Lower lobe of right lung (tissue), 2 donors: ENCODE data around the gene TAS2R3. TPM values are rescaled to one million over a fixed set of nuclear protein-coding genes. Genes with fewer than 3 reads are reported as not detected.
A peak's percentile ranks its signal among the peaks of the same experiment; 100 is the strongest.

Experiments used
- ATAC-seq, 2 donors: fragments of 200-7000 bp; cut with Tn5 transposase; one replicate each; pipeline ENCODE4 v1.9.1; 2020 to 2022; ENCODE audit warnings: mild to moderate bottlenecking in 2 of 2, moderate library complexity in 2 of 2
- DNase-seq: peaks from one replicate; pipeline ENCODE4 v3.0.0-alpha.2; 2020
- H3K27ac ChIP-seq: fragments of 200-600 bp; one replicate; pipeline ENCODE4 v1.8.0; 2022
- H3K27me3 ChIP-seq: fragments of 200-600 bp; one replicate; pipeline ENCODE4 v1.8.0; 2022; ENCODE audit warnings: low read depth
- H3K36me3 ChIP-seq: fragments of 200-600 bp; one replicate; pipeline ENCODE4 v1.8.0; 2022; ENCODE audit warnings: mild to moderate bottlenecking
- H3K4me1 ChIP-seq: fragments of 200-600 bp; one replicate; pipeline ENCODE4 v1.8.0; 2022
- H3K4me3 ChIP-seq: fragments of 200-600 bp; one replicate; pipeline ENCODE4 v1.8.0; 2022; ENCODE audit warnings: mild to moderate bottlenecking
- H3K9me3 ChIP-seq: fragments of 200-600 bp; one replicate; pipeline ENCODE4 v1.8.0; 2022
- intact Hi-C: fragments of 100-400 bp; cut with DNase I; formaldehyde crosslinking; loops from one replicate; pipeline ENCODE4 v1.11.0; 2022
- total RNA-seq: library from RNA; stranded (reverse); fragmentation: NEBNext Ultra II Directional; extraction: Animal tissue kit (Norgen Biotek cat#: 25700); gene quantifications from one replicate; pipeline ENCODE4 v1.2.1, GENCODE V29; 2021
- TF ChIP-seq, protein P1 (sequence below): fragments of 200-600 bp; IDR thresholded peaks from one replicate; pipeline ENCODE4 v1.8.0; 2022; ENCODE audit warnings: antibody characterized with exemption, mild to moderate bottlenecking
- donor health status: DM: no; HTN: yes; CAD: no; lungs with severe emphysema.

The TAS2R3 gene
- total RNA-seq, 1 donor from 2014 or later = 1.4 TPM

GRCh38 chr7:141722529-141722928 lies 41.4 kb upstream of the TAS2R3 start:
- intact Hi-C loops = no loop called here
- H3K9me3 ChIP-seq = no peaks in the 10 kb centered on the region
- ATAC-seq (no peak), DNase-seq (no peak)
- no peaks in the 10 kb centered on the region for H3K4me1 ChIP-seq
- H3K36me3 ChIP-seq = no peaks in the 10 kb centered on the region
- H3K27me3 ChIP-seq = no peaks in the 10 kb centered on the region
- TF ChIP-seq, protein P1, sequence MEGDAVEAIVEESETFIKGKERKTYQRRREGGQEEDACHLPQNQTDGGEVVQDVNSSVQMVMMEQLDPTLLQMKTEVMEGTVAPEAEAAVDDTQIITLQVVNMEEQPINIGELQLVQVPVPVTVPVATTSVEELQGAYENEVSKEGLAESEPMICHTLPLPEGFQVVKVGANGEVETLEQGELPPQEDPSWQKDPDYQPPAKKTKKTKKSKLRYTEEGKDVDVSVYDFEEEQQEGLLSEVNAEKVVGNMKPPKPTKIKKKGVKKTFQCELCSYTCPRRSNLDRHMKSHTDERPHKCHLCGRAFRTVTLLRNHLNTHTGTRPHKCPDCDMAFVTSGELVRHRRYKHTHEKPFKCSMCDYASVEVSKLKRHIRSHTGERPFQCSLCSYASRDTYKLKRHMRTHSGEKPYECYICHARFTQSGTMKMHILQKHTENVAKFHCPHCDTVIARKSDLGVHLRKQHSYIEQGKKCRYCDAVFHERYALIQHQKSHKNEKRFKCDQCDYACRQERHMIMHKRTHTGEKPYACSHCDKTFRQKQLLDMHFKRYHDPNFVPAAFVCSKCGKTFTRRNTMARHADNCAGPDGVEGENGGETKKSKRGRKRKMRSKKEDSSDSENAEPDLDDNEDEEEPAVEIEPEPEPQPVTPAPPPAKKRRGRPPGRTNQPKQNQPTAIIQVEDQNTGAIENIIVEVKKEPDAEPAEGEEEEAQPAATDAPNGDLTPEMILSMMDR = no peak
- H3K27ac ChIP-seq = no peak overlapping the region
- H3K4me3 ChIP-seq = no peak overlapping the region

DNA sequence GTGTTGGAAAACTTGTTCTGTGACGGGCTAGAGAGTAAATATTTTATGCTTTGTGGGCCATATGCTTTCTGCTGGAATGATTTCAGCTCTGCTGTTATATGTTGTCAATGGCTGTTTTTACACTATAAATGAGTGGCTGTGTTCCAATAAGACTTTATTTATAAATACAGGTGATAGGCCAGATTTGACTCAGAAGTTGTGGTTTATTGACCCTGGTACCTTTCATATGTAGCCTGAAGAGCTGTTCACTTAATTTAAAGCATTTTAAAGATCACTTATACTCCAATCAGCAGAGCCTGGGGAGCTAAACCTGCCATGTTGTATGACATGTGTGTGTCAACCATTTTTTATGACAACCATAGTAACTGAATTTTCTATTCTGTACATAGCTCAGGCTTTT lies 34.9 kb upstream of the TAS2R3 start:
- Histone ChIP-seq H3K4me3 (no peak overlapping the region), H3K36me3 (no peaks in the 10 kb centered on the region), H3K9me3 (no peaks in the 10 kb centered on the region), H3K4me1 (no peaks in the 10 kb centered on the region), H3K27ac (no peak overlapping the region), H3K27me3 (no peaks in the 10 kb centered on the region)
- intact Hi-C loops = no loop called here
- DNase-seq (no peak), ATAC-seq (no peak)
- TF ChIP-seq, protein P1 = no peak

DNA sequence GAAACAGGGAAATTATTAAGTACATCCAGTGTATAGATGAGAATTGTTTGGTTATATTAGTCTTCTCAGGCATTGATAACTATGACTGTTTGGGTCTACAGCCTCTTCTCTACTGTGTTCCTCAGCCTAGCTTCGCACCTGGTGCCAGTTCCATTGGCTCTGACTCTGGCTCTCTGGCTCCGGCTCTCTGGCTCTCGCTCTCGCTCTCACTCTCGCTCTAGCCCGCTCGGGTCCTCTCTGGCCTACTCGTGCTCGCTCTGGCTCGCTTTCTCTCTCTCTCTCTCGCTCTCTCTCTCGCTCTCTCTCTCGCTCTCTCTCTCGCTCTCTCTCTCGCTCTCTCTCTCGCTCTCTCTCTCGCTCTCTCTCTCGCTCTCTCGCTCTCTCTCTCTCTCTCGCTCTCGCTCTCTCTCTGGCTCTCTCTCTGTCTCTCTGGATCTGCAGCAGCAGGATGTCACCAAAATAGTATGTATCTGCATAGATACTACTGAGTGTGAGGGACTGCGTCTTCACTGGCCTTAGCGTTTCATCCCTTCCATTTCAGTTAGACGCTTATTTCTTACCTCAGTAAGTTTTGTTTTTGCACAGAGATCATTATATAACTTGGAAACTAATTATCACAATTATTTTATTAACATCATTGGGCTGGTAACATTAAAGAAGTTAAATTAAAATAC lies 32.3 kb upstream of the TAS2R3 start:
- H3K27ac ChIP-seq = no peak overlapping the region
- no peaks in the 10 kb centered on the region for H3K4me1 ChIP-seq
- no peaks in the 10 kb centered on the region for H3K36me3 ChIP-seq
- intact Hi-C loops = no loop called here
- no peaks in the 10 kb centered on the region for H3K9me3 ChIP-seq
- TF ChIP-seq, protein P1 = no peak
- H3K4me3 ChIP-seq = no peak overlapping the region
- ATAC-seq (no peak), DNase-seq (no peak)
- no peaks in the 10 kb centered on the region for H3K27me3 ChIP-seq

- no peaks in the 10 kb centered on the region for H3K9me3 ChIP-seq
- no peaks in the 10 kb centered on the region for H3K27me3 ChIP-seq
- DNase-seq (peak; percentile 46), ATAC-seq (peak; percentile 40 to 43)
- H3K36me3 ChIP-seq = peaks cover 28% of the 10 kb centered on the region
- TF ChIP-seq, protein P1 = no peak
- H3K4me3 ChIP-seq = peak overlapping the region; percentile 80
- H3K4me1 ChIP-seq = peaks cover 33% of the 10 kb centered on the region
- peak overlapping the region; percentile 84 for H3K27ac ChIP-seq
- intact Hi-C loops = no loop called here
Measured at GRCh38 chr7:141737118-141737835, 26.6 kb upstream of the TAS2R3 start.

- TF ChIP-seq, protein P1 = peak; percentile 76
- DNase-seq (peak; percentile 92), ATAC-seq (peak; percentile 98)
- intact Hi-C loops = no loop called here
- Histone ChIP-seq H3K9me3 (no peaks in the 10 kb centered on the region), H3K27me3 (no peaks in the 10 kb centered on the region), H3K27ac (peak within 1 kb of the TSS; percentile 84), H3K4me3 (peak within 1 kb of the TSS; percentile 80), H3K36me3 (peaks cover 36% of the 10 kb centered on the region), H3K4me1 (peaks cover 33% of the 10 kb centered on the region)
Measured at GRCh38 chr7:141737836-141738591, 25.9 kb upstream of the TAS2R3 start, which contains the start of gene SSBP1. Gene SSBP1 (plus strand): TSS chr7:141738358. CDS start chr7:141739167, 809 bp downstream.
